ENCODE measurements around the gene GNG13.

Gene GNG13

GRCh38 chr16:802914-803753 lies 2.6 kb upstream of the GNG13 start:
- no peak for DNase-seq (ENCODE audit: low read depth)
- H3K4me3 ChIP-seq (ENCODE audit: low read depth, low read length): no peak overlapping the region
- TF ChIP-seq, protein P1, sequence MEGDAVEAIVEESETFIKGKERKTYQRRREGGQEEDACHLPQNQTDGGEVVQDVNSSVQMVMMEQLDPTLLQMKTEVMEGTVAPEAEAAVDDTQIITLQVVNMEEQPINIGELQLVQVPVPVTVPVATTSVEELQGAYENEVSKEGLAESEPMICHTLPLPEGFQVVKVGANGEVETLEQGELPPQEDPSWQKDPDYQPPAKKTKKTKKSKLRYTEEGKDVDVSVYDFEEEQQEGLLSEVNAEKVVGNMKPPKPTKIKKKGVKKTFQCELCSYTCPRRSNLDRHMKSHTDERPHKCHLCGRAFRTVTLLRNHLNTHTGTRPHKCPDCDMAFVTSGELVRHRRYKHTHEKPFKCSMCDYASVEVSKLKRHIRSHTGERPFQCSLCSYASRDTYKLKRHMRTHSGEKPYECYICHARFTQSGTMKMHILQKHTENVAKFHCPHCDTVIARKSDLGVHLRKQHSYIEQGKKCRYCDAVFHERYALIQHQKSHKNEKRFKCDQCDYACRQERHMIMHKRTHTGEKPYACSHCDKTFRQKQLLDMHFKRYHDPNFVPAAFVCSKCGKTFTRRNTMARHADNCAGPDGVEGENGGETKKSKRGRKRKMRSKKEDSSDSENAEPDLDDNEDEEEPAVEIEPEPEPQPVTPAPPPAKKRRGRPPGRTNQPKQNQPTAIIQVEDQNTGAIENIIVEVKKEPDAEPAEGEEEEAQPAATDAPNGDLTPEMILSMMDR (IDR thresholded peaks at IDR 0.05; ENCODE audit: control insufficient read depth, extremely low read depth, insufficient read depth): no peak

DNA sequence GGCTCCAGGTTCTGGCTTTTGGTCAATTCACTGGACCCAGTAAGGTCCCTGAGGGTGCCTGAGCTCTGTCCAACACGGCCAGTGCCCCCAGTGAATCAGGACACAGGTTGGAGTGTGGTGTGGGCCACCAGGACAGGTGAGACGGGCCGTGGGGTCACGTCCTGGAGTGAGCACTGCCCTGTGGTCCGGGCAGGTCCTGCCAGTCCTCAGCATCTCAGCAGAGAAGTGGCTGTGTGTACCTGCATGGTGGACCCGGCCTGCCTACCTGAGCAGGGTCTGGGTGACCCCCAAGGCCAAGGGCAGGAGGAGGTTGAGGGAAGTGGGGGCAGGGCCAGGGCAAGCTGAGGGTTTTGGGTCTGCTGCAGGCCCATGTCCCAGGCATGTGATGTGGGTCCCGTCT lies 1.9 kb upstream of the GNG13 start:
- TF ChIP-seq, protein P1 (IDR thresholded peaks at IDR 0.05; ENCODE audit: control insufficient read depth, extremely low read depth, insufficient read depth): no peak
- no peak overlapping the region for H3K4me3 ChIP-seq (ENCODE audit: low read depth, low read length)
- DNase-seq (ENCODE audit: low read depth): no peak

GRCh38 chr16:801584-802363 lies 1.2 kb upstream of the GNG13 start:
- TF ChIP-seq, protein P1 (IDR thresholded peaks at IDR 0.05; ENCODE audit: control insufficient read depth, extremely low read depth, insufficient read depth): no peak
- no peak overlapping the region for H3K4me3 ChIP-seq (ENCODE audit: low read depth, low read length)
- DNase-seq (ENCODE audit: low read depth): no peak

DNA sequence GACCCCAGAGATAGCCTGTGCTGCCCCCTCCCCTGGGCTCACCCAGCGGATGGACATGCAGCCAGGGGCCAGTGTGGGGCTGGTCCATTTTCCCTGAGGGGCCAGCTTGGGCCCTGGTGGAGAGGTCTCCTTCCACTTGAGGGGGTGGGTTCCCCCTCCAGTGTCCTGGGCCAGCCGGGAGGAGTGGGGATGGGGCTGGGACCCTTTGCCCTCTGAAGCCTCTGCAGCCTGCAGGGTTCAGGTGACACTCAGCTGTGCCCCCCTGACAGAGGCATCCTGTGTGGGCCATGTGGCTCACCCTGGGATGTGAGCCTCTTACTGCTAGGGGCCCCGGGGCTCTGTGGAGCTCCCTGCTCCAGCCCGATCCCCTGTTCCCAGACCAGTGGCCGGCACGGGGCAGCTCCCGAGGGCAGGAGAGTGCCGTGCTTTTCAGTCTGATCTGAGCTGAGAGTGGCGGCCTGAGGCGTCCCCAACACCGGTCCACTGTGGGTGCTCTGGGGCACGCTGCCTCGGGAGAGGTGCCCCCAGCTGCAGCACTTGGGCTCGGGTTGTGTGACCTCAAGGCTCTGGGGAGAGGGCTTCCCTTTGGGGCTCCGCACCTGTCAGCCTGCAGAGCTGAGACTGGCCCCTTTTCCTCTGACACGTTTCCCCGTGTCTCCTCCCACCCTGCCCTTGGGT lies 439 bp upstream of the GNG13 start:
- DNase-seq (ENCODE audit: low read depth): no peak
- TF ChIP-seq, protein P1 (IDR thresholded peaks at IDR 0.05; ENCODE audit: control insufficient read depth, extremely low read depth, insufficient read depth): no peak
- H3K4me3 ChIP-seq (ENCODE audit: low read depth, low read length): no peak overlapping the region

GRCh38 chr16:799111-799947 lies 1.2 kb downstream of the GNG13 start:
- TF ChIP-seq, protein P1 (IDR thresholded peaks at IDR 0.05; ENCODE audit: control insufficient read depth, extremely low read depth, insufficient read depth): no peak
- DNase-seq (ENCODE audit: low read depth): no peak
- H3K4me3 ChIP-seq (ENCODE audit: low read depth, low read length): no peak overlapping the region

GRCh38 chr16:798666-799065 lies 1.9 kb downstream of the GNG13 start:
- TF ChIP-seq, protein P1 (IDR thresholded peaks at IDR 0.05; ENCODE audit: control insufficient read depth, extremely low read depth, insufficient read depth): no peak
- no peak for DNase-seq (ENCODE audit: low read depth)
- H3K4me3 ChIP-seq (ENCODE audit: low read depth, low read length): no peak overlapping the region
